HepG2 (cell line): Measurements from ENCODE around the gene NT5DC1. TPM values are rescaled to one million over a fixed set of nuclear protein-coding genes. Genes with fewer than 3 reads are reported as not detected.

ENCODE experiments used
- CCDC6 ChIP-seq: sonication (generic); formaldehyde crosslinking; IDR thresholded peaks from 2 replicates; pipeline ENCODE4 v1.8.1; 2022; ENCODE audit warnings: mild to moderate bottlenecking, missing genetic modification reagents, moderate library complexity
- ETV6 ChIP-seq: sonication (generic); formaldehyde crosslinking; conservative IDR thresholded peaks from 2 replicates; pipeline ENCODE4 v1.4.0; 2020; ENCODE audit warnings: missing genetic modification reagents
- FOXM1 ChIP-seq: sonication (generic); formaldehyde crosslinking; IDR thresholded peaks from 2 replicates; pipeline ENCODE4 v1.5.0; 2020; ENCODE audit warnings: missing genetic modification reagents
- GLI4 ChIP-seq: sonication (generic); formaldehyde crosslinking; IDR thresholded peaks from 2 replicates; pipeline ENCODE4 v1.5.1; 2020; ENCODE audit warnings: missing genetic modification reagents, mild to moderate bottlenecking, moderate library complexity, borderline replicate concordance
- HNF1A ChIP-seq, 2 experiments: sonication (generic) in 1 of 2; formaldehyde crosslinking in 1 of 2; IDR thresholded peaks; 2 replicates each; pipeline versions ENCODE4 v1.4.0 to v1.6.1; 2016 to 2020; ENCODE audit warnings: borderline replicate concordance in 1 of 2, low read depth in 1 of 2, mild to moderate bottlenecking in 1 of 2, missing genetic modification reagents in 1 of 2
- MEIS2 ChIP-seq: sonication (generic); formaldehyde crosslinking; IDR thresholded peaks from 2 replicates; pipeline ENCODE4 v1.9.0; 2021; ENCODE audit warnings: mild to moderate bottlenecking, missing genetic modification reagents
- POLR2AphosphoS2 ChIP-seq: IDR thresholded peaks from 2 replicates; pipeline ENCODE4 v1.6.1; 2011; ENCODE audit warnings: low read depth, low read length, improper control_type of control experiment
- RFXANK ChIP-seq: IDR thresholded peaks from 2 replicates; pipeline ENCODE4 v1.6.1; 2016
- USF2 ChIP-seq, 2 experiments: sonication (generic) in 1 of 2; formaldehyde crosslinking in 1 of 2; IDR thresholded peaks; 2 replicates each; pipeline versions ENCODE4 v1.5.1 to v1.6.1; 2011 to 2020; ENCODE audit warnings: borderline replicate concordance in 1 of 2, low read depth in 1 of 2, low read length in 1 of 2, mild to moderate bottlenecking in 1 of 2, missing genetic modification reagents in 1 of 2, moderate library complexity in 1 of 2
- ZMAT3 ChIP-seq: sonication (generic); formaldehyde crosslinking; conservative IDR thresholded peaks from 2 replicates; pipeline ENCODE4 v1.7.0; 2021; ENCODE audit warnings: missing genetic modification reagents
- ZMYM4 ChIP-seq: sonication (generic); formaldehyde crosslinking; IDR thresholded peaks from 2 replicates; pipeline ENCODE4 v1.8.1; 2023; ENCODE audit warnings: mild to moderate bottlenecking, missing genetic modification reagents
- ZNF253 ChIP-seq: sonication (generic); formaldehyde crosslinking; IDR thresholded peaks from 2 replicates; pipeline ENCODE4 v1.8.0; 2022; ENCODE audit warnings: mild to moderate bottlenecking, missing genetic modification reagents, borderline replicate concordance
- ZNF275 ChIP-seq: sonication (generic); formaldehyde crosslinking; IDR thresholded peaks from 2 replicates; pipeline ENCODE4 v1.8.0; 2022; ENCODE audit warnings: missing genetic modification reagents, mild to moderate bottlenecking, inconsistent platforms, borderline replicate concordance
- ZNF329 ChIP-seq: sonication (generic); formaldehyde crosslinking; IDR thresholded peaks from 2 replicates; pipeline ENCODE4 v1.9.0; 2021; ENCODE audit warnings: low read depth, mild to moderate bottlenecking, missing genetic modification reagents
- ZNF34 ChIP-seq: sonication (generic); formaldehyde crosslinking; IDR thresholded peaks from 2 replicates; pipeline ENCODE4 v1.4.0; 2020; ENCODE audit warnings: mild to moderate bottlenecking, missing genetic modification reagents, borderline replicate concordance
- ZNF552 ChIP-seq: sonication (generic); formaldehyde crosslinking; IDR thresholded peaks from 2 replicates; pipeline ENCODE4 v1.9.0; 2022; ENCODE audit warnings: missing genetic modification reagents, mild to moderate bottlenecking, borderline replicate concordance
- ZNF672 ChIP-seq: sonication (generic); formaldehyde crosslinking; IDR thresholded peaks from 2 replicates; pipeline ENCODE4 v1.8.1; 2022; ENCODE audit warnings: missing genetic modification reagents
- ZNF709 ChIP-seq: sonication (generic); formaldehyde crosslinking; IDR thresholded peaks from 2 replicates; pipeline ENCODE4 v1.5.0; 2020; ENCODE audit warnings: mild to moderate bottlenecking, missing genetic modification reagents
- ZNF772 ChIP-seq: sonication (generic); formaldehyde crosslinking; IDR thresholded peaks from 2 replicates; pipeline ENCODE4 v1.5.0; 2020; ENCODE audit warnings: mild to moderate bottlenecking, missing genetic modification reagents
- ZSCAN25 ChIP-seq: sonication (generic); formaldehyde crosslinking; IDR thresholded peaks from 2 replicates; pipeline ENCODE4 v1.8.0; 2022; ENCODE audit warnings: mild to moderate bottlenecking, missing genetic modification reagents
- polyA plus RNA-seq, 8 experiments: library from polyadenylated mRNA; depleted of rRNA in 3 of 8; stranded (reverse) in 7 of 8; unstranded in 1 of 8; fragments of >200 nt; fragmentation: Illumina TruSeq in 4 of 8; extraction: Trizol in 4 of 8; gene quantifications; 2 replicates each; pipeline versions ENCODE4 v1.2.1 to v1.2.3, GENCODE V29; 2011 to 2016; ENCODE audit warnings: low read depth in 4 of 8, missing spikeins in 1 of 8, mixed read lengths in 1 of 8; ENCODE audit not compliant: insufficient read depth in 1 of 8
- total RNA-seq, 5 experiments: library from RNA; depleted of rRNA; stranded (reverse); fragments of >200 nt; fragmentation: Illumina TruSeq; extraction: Trizol; gene quantifications; 2 replicates each; pipeline ENCODE4 v1.2.3, GENCODE V29; 2016; ENCODE audit warnings: low read depth in 1 of 5

Gene NT5DC1
- total and polyA plus RNA-seq, 2 of the 13 experiments (the other 11 are each of a cell fraction or from before 2014, with no cell fraction given), result 27.0 to 56.1 TPM

- TF ChIP-seq USF2 (IDR thresholded peaks at IDR 0.05; ENCODE audit: low read depth, low read length) (no peak), USF2 (CRISPR knock-in tag; IDR thresholded peaks at IDR 0.05; ENCODE audit: borderline replicate concordance) (peak; percentile 13; the same call in 1 of the 2 replicates), CCDC6 (CRISPR knock-in tag) (peak; percentile 94; the same call in 1 of the 2 replicates), GLI4 (CRISPR knock-in tag) (peak; percentile 93; the same call in 1 of the 2 replicates), HNF1A (IDR thresholded peaks at IDR 0.05; ENCODE audit: low read depth) (no peak), HNF1A (CRISPR knock-in tag; IDR thresholded peaks at IDR 0.05; ENCODE audit: borderline replicate concordance) (peak; percentile 36; the same call in 1 of the 2 replicates), ETV6 (no peak; the same call in 1 of the 2 replicates), RFXANK (no peak), POLR2AphosphoS2 (no peak), ZNF275 (CRISPR knock-in tag) (peak; percentile 95), ZNF672 (CRISPR knock-in tag) (peak; percentile 66; the same call in 1 of the 2 replicates), ZNF329 (peak; percentile 77; the same call in 1 of the 2 replicates), ZNF552 (CRISPR knock-in tag) (peak; percentile 86; the same call in 1 of the 2 replicates), ZMAT3 (no peak), FOXM1 (CRISPR knock-in tag) (peak; percentile 89), ZNF253 (CRISPR knock-in tag) (no peak), ZNF709 (peak; percentile 94), ZNF34 (CRISPR knock-in tag) (peak; percentile 96), ZNF772 (CRISPR knock-in tag) (peak; percentile 93), ZMYM4 (CRISPR knock-in tag) (peak; percentile 98), MEIS2 (peak; percentile 95), ZSCAN25 (CRISPR knock-in tag) (peak; percentile 76; the same call in 1 of the 2 replicates)
Observed at GRCh38 chr6:116100419-116101301, at the start of gene NT5DC1 (continued).
